HTERT RPE-1 (cell line): ENCODE measurements around the gene DCK.

Experiments
- in situ Hi-C: fragments of 300-500 bp; cut with MboI; formaldehyde crosslinking; loops from 4 replicates; pipeline ENCODE4 v1.14.3; 2020; ENCODE audit warnings: low sequenced_read_pairs

The DCK gene

DNA sequence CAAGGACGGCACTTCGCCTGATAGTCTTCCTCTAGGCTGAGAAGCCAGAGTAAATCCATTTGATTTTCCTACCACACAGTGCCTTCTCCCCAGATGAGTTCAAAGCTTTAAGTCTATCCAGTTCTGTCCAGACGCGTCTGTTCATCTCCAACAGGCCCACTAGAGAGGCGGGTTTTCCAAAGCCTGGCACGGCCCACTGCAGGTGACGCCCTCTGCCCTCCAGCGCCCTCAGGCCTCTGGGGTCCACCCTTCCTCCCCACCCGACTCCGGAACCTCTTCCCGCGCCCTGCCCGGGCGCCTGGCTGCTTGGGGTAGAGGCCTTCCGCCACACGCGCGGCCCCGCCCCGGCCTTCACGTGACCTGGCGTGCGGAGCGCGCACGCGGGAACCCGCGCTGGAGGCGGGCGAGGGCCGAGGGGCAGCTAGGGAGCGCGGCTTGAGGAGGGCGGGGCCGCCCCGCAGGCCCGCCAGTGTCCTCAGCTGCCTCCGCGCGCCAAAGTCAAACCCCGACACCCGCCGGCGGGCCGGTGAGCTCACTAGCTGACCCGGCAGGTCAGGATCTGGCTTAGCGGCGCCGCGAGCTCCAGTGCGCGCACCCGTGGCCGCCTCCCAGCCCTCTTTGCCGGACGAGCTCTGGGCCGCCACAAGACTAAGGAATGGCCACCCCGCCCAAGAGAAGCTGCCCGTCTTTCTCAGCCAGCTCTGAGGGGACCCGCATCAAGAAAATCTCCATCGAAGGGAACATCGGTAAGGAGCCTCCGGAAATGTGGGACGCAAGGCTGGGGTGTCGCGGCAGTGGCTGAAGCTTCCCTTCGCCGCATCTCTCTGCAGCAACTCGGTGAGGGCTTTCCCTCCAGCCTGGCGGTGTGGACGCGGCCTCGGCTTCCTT, at the start of gene DCK:
Gene DCK, plus strand, starts transcription at position 469 of the 888 bp plus-strand sequence. Its CDS starts 187 bp downstream, at position 656.
- in situ Hi-C loops, result no loop called here

- in situ Hi-C loops, result no loop called here
Observed at GRCh38 chr4:70945046-70945445, 48.4 kb upstream of the DCK start.

- in situ Hi-C loops, result no loop called here
Observed at GRCh38 chr4:70945452-70946055, 47.9 kb upstream of the DCK start.

GRCh38 chr4:70946939-70947338, 46.5 kb upstream of the DCK start:
- in situ Hi-C loops, result no loop called here

GRCh38 chr4:70948665-70949260, 44.7 kb upstream of the DCK start:
- in situ Hi-C loops, result no loop called here

DNA sequence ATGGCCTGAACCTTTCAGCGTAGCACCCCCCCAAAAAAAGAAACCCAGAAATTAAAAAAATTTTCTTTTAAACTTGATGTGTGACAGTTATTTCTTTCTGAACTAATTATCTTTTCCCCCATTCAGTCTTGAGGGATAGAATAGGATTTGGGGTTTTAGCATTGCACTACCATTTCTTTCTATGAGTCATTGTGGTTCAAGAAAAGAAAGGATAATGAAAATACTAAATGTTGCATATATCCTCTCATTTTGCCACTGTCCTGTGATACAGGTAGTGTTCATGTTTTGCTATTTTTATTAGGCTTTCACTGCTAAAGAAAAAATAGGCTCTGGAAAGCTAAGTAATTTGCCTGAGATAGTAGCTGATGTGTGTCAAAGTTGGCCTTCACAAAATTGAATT, 39.4 kb upstream of the DCK start:
- in situ Hi-C loops, result no loop called here

- in situ Hi-C loops, result no loop called here
Observed at GRCh38 chr4:70956549-70957210, 36.8 kb upstream of the DCK start.

- in situ Hi-C loops, result no loop called here
Observed at GRCh38 chr4:70958681-70959080, 34.8 kb upstream of the DCK start.

DNA sequence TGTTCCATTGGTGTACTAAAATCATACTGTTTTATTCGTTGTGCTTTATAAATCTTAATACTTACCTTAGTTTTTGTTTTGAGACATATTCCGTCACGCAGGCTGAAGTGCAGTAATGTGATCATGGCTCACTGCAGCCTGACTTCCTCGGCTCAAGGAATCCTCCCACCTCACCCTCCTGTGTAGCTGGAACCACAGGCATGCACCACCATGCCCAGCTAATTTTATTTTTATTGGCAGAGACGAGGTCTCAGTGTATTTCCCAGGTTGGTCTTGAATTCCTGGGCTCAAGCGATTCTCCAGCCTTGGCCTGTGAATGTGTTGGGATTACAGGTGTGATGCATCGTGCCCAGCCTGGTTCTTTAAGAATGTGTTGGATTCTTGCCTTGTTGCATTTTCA, 24.4 kb upstream of the DCK start:
- in situ Hi-C loops, result no loop called here

- in situ Hi-C loops, result no loop called here
Observed at GRCh38 chr4:70976252-70976651, 17.2 kb upstream of the DCK start.

- in situ Hi-C loops, result no loop called here
Observed at GRCh38 chr4:70979445-70980008, 13.9 kb upstream of the DCK start.

GRCh38 chr4:70980196-70980595, 13.3 kb upstream of the DCK start:
- in situ Hi-C loops, result no loop called here

DNA sequence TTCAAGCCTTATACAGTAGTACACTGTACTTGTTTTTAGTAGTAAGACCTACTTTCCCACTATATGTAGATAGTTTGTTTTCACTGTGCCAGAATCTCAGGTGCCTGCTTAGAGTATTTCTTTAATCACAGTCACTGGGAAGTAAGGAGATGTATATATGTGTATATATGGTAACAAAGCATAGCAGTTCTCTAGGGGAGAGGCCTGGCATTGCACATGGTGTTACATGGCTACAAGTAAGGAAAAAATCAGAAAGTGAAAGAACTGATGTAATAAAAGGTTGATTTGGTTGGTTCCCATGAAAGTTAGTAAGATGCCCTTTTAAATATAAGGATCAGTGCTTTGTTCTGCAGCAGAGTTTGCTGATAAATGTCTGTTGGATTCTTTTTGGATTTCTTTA, 9.3 kb upstream of the DCK start:
- in situ Hi-C loops, result no loop called here

DNA sequence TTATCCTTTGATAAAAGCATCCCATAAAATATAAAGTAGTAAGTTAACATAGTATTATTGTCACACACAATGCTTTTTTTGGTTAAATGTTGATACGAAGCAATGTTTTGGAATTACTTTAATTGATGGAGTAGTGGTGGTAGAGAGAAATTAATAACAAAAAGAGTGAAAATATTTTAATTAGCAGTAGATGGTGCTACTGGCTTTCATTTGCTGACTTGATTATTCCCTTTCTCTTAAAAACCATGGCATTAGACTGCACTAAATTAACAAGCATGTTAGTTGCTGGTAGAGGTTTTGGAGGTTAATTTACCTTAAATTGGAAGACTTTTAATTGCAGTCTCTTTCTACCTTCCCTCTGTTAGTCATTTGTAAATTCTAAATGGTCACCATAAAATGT, 8.9 kb upstream of the DCK start:
- in situ Hi-C loops, result no loop called here

DNA sequence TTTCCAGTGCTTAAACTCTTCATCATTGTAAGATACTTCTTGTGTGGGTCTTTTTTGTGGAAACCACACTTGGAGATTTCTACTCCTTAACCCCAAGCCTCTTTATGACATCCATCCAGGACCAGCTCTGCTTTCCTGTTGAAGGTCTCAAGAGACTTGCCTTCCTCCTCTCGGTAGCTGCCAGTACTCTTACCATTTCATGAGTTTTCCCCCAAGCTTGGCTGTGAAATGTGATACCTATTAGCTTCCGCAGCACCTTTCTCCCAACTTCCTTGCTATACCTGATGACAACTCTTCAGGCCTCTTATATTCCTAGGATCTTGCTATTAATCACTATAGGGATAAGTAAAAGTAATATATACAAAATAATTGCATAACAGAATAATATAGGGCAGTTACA, 1.9 kb upstream of the DCK start:
- in situ Hi-C loops, result no loop called here

- in situ Hi-C loops, result no loop called here
Observed at GRCh38 chr4:70992391-70992881, 1.0 kb upstream of the DCK start.

GRCh38 chr4:70994069-70994366, 569 bp downstream of the DCK start:
- in situ Hi-C loops, result no loop called here

DNA sequence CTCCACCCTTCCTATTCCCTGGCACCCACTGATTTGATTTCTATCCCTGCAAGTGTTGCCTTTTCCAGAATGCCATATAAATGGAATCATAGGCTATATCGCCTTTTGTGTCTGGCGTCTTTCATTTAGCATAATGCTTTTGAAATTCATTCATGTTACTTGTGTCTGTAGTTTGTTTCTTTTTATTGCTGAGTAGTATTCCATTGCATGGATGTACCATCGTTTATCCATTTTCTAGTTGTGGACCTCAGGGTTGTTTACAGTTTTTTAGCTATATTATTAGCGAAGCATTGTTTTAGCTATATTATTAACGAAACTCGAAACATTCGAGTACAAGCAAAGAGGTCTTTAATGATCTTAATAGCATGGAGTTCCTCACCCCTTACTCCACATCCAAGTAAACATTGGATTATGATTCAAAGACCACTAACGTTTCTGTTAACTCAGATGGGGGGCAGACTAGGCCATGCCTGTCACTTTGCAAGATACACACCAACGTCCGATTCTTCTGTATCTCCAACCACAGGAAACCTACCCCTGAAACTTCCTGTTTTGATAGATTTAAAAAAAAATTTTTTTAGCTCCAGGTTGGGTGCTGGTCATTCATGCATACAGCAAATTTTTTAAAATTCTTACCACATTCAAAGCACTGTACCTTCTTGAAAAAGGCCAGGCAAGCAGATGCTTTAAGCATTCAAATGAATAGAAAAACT, 1.1 kb downstream of the DCK start:
- in situ Hi-C loops, result no loop called here

- in situ Hi-C loops, result no loop called here
Observed at GRCh38 chr4:70996018-70996360, 2.5 kb downstream of the DCK start.

DNA sequence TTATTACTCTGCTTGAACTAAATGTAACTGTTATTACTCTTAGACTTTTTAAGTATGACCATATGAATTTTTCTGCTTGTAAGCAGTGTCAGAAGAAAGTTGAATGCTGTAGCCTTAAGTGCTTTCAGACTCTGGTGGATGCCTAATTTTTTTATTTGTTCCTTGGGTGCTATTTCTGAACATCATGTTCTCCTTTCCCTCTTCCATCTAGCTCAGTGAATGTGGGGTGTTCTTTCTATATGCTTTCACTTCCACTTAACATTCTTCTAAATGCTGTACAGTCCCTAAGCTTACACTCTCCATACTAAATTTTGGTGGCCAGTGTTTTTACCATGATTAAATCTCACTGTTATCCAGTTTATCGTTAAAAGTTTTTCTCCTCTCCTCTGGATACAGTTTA, 3.6 kb downstream of the DCK start:
- in situ Hi-C loops, result no loop called here

- in situ Hi-C loops, result no loop called here
Observed at GRCh38 chr4:70997546-70997945, 4.1 kb downstream of the DCK start.
